Sigmoid colon (tissue), 7 donors: ENCODE measurements around the gene FTCDNL1. TPM values are rescaled to one million over a fixed set of nuclear protein-coding genes. Genes with fewer than 3 reads are reported as not detected.

ENCODE experiments used
- DNase-seq: peaks from one replicate; pipeline ENCODE4 v3.0.0-alpha.2; 2019
- H3K27ac ChIP-seq, 4 donors: fragments of 200-600 bp; sonication (generic); one replicate each; pipeline ENCODE4 v1.5.1; 2016 to 2019; ENCODE audit warnings: mild to moderate bottlenecking in 1 of 4
- H3K27me3 ChIP-seq, 3 donors: fragments of 200-600 bp; sonication (generic); one replicate each; pipeline ENCODE4 v1.5.1; 2019; ENCODE audit warnings: mild to moderate bottlenecking in 1 of 3
- H3K36me3 ChIP-seq, 4 donors: fragments of 200-600 bp; sonication (generic); one replicate each; pipeline ENCODE4 v1.5.1; 2016 to 2019
- H3K4me1 ChIP-seq, 4 donors: fragments of 200-600 bp; sonication (generic); one replicate each; pipeline ENCODE4 v1.5.1; 2017 to 2019
- H3K4me3 ChIP-seq, 4 donors: fragments of 200-600 bp; sonication (generic); one replicate each; pipeline ENCODE4 v1.5.1; 2017 to 2019; ENCODE audit warnings: mild to moderate bottlenecking in 2 of 4, moderate library complexity in 1 of 4
- H3K9me3 ChIP-seq, 4 donors: fragments of 200-600 bp in 3 of 4; sonication (generic) in 3 of 4; one replicate each; pipeline versions ENCODE4 v1.5.1 to v1.6.1; 2013 to 2019
- CTCF ChIP-seq, 4 experiments: fragments of 450-650 bp in 3 of 4; fragments of 200-600 bp in 1 of 4; IDR thresholded peaks; one replicate each; pipeline ENCODE4 v1.5.1; 2016 to 2019; ENCODE audit warnings: antibody characterized with exemption in 4 of 4, mild to moderate bottlenecking in 3 of 4, moderate library complexity in 2 of 4
- EP300 ChIP-seq, 4 donors: sonication (generic); formaldehyde crosslinking; IDR thresholded peaks; one replicate each; pipeline ENCODE4 v1.6.1; 2017; ENCODE audit warnings: antibody characterized with exemption in 4 of 4
- POLR2A ChIP-seq, 2 donors: fragments of 450-650 bp; IDR thresholded peaks; one replicate each; pipeline ENCODE4 v1.6.1; 2016; ENCODE audit warnings: antibody characterized with exemption in 2 of 2, mild to moderate bottlenecking in 2 of 2, moderate library complexity in 2 of 2
- POLR2AphosphoS5 ChIP-seq, 4 donors: sonication (generic); formaldehyde crosslinking; IDR thresholded peaks; one replicate each; pipeline ENCODE4 v1.6.1; 2017; ENCODE audit warnings: antibody characterized with exemption in 4 of 4
- WGBS, 2 donors: extraction: QIAGEN DNeasy Blood & Tissue Kit; methylation state at CpG; one replicate each; pipeline ENCODE4 v1.1.7; 2013; 5-methylcytosine and 5-hydroxymethylcytosine counted together
- intact Hi-C: fragments of 100-400 bp; cut with DNase I; formaldehyde crosslinking; loops from one replicate; pipeline ENCODE4 v1.15.1; 2023
- polyA plus RNA-seq, 3 donors: library from polyadenylated mRNA; stranded (reverse); fragments of 200-250 nt; gene quantifications; one replicate each; pipeline ENCODE4 v1.2.3, GENCODE V29; 2013
- total RNA-seq, 4 donors: library from RNA; depleted of rRNA; stranded (reverse); fragments of >200 nt; gene quantifications; one replicate each; pipeline ENCODE4 v1.1.0, GENCODE V29; 2016
- donor health status: healthy with polysubstance abuse.
- donor health status: Bipolar disorder and iron deficiency.
- donor health status: healthy.

FTCDNL1 gene
- total and polyA plus RNA-seq, 7 donors: 1.1 to 5.0 (median 2.3) TPM; not detected in 1

DNA sequence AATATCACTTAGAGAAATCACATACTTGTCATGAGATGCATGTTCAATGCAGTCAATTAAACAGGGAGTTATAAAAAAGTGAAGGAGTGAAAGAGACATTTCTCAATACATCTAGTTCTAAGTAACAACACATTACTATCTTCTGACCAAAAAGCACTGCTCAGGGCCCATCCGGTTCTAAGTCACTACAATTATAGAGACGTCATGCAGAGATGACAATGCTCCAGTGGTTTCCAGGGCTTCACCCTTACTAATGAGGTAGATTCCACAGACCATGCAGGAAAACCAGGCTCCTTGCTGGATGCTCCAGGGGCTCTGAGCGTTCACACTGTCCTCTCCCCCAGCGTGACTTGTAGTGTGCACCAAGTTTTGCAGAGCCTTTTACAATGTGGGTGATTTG lies 88.0 kb downstream of the FTCDNL1 start:
- intact Hi-C loops: no loop called here
- 90 to 93% methylated on average over 4 of the region's 4 CpGs for WGBS, 2 donors
- no peak overlapping the region for H3K4me3 ChIP-seq

GRCh38 chr2:199760574-199760973 lies 90.4 kb downstream of the FTCDNL1 start:
- TF ChIP-seq POLR2A (IDR thresholded peaks at IDR 0.05): no peak
- TF ChIP-seq CTCF (IDR thresholded peaks at IDR 0.05): no peak
- no peak for TF ChIP-seq POLR2AphosphoS5 (IDR thresholded peaks at IDR 0.05)
- Histone ChIP-seq H3K4me1 (peaks cover 0 to 13% (median 10%) of the 10 kb centered on the region in 4 donors), H3K9me3 (no peaks in the 10 kb centered on the region), H3K27me3 (no peaks in the 10 kb centered on the region), H3K27ac (no peak overlapping the region), H3K4me3 (no peak overlapping the region), H3K36me3 (no peaks in the 10 kb centered on the region)
- intact Hi-C loops: no loop called here
- 94 to 95% methylated on average over 3 of the region's 3 CpGs for WGBS, 2 donors
- DNase-seq: no peak

More for the DNA sequence above, 88.0 kb downstream of the FTCDNL1 start:
- no peak for DNase-seq
- no peaks in the 10 kb centered on the region for H3K36me3 ChIP-seq
- TF ChIP-seq POLR2AphosphoS5 (IDR thresholded peaks at IDR 0.05) (no peak), CTCF (IDR thresholded peaks at IDR 0.05) (no peak), POLR2A (IDR thresholded peaks at IDR 0.05) (no peak), EP300 (IDR thresholded peaks at IDR 0.05) (no peak)
- no peak overlapping the region for H3K27ac ChIP-seq
- no peaks in the 10 kb centered on the region for H3K27me3 ChIP-seq
- no peaks in the 10 kb centered on the region for H3K9me3 ChIP-seq
- peaks cover 0 to under 1% (median 0%) of the 10 kb centered on the region in 4 donors for H3K4me1 ChIP-seq

DNA sequence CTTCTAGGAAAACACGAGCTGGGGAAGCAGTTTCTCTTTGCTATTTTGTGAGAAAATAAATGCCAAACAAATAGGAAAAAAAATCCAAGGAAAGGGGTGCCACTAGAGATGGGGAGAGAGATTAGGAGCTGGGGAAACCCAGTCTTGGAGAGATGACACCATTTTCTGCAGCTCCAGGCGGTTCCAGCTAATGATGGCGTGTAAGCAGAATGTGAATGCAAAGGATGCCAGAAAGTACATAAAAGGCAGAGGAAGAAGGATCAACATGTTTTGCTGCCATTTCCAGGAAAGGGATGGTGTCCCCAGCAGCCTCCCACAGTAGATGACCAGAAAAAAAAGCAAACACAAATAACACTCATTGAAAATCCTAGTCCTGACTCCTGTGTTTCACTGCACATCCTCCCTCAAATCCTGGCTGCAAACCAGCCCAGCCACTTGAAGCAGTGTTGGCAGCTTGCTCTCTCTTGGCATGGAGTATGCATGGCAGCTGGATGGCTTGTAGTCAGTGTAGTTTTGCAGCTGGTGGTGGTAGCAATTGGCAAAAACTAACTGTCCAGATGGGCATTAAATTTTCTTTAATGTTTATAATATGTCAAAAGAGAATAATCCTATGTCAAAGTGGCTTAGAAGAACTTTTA lies 93.6 kb downstream of the FTCDNL1 start:
- Histone ChIP-seq H3K9me3 (no peaks in the 10 kb centered on the region), H3K27me3 (peaks cover 0 to under 1% (median 0%) of the 10 kb centered on the region in 3 donors), H3K4me1 (peaks cover 0 to 13% (median 10%) of the 10 kb centered on the region in 4 donors), H3K4me3 (no peak overlapping the region), H3K36me3 (no peaks in the 10 kb centered on the region), H3K27ac (no peak overlapping the region)
- 71 to 83% methylated on average over 3 of the region's 3 CpGs for WGBS, 2 donors
- intact Hi-C loops: no loop called here
- peak; percentile 80 for DNase-seq
- TF ChIP-seq POLR2AphosphoS5 (IDR thresholded peaks at IDR 0.05) (peak in 1 of 4 donors; percentile 34), POLR2A (IDR thresholded peaks at IDR 0.05) (no peak)

DNA sequence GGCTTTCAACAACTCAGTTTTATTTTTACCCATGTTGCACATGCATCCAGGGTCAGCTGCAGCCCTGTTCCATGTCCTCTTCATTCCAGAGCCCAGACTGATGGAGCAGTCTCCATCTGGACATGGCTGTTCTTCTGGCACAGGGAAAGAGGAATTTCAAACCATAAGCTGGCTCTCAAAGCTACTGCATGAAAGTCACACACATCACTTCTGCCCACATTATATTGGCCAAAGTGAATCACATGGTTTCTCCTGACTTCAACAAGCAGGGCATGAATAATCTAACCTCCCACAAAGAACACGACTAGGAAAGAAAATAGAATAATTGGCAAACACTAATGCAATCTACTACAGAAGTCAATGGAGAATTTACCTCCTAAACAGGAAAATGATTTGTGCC lies 94.2 kb downstream of the FTCDNL1 start:
- Histone ChIP-seq H3K27me3 (peaks cover 0 to 6% (median 0%) of the 10 kb centered on the region in 3 donors), H3K9me3 (peaks cover 0 to 1% (median 0%) of the 10 kb centered on the region in 4 donors), H3K27ac (no peak overlapping the region), H3K36me3 (no peaks in the 10 kb centered on the region), H3K4me3 (no peak overlapping the region), H3K4me1 (peaks cover 0 to 13% (median 10%) of the 10 kb centered on the region in 4 donors)
- WGBS, 2 donors: 69 to 71% methylated on average over 1 of the region's 1 CpG
- DNase-seq: no peak
- intact Hi-C loops: no loop called here
- no peak for TF ChIP-seq POLR2AphosphoS5 (IDR thresholded peaks at IDR 0.05)
- no peak for TF ChIP-seq EP300 (IDR thresholded peaks at IDR 0.05)
- TF ChIP-seq POLR2A (IDR thresholded peaks at IDR 0.05): no peak
- TF ChIP-seq CTCF (IDR thresholded peaks at IDR 0.05): no peak

GRCh38 chr2:199756211-199756610 lies 94.8 kb downstream of the FTCDNL1 start:
- WGBS, 2 donors: 86 to 92% methylated on average over 3 of the region's 3 CpGs
- no peak for DNase-seq
- no peaks in the 10 kb centered on the region for H3K36me3 ChIP-seq

More at GRCh38 chr2:199756211-199756610, 94.8 kb downstream of the FTCDNL1 start:
- peaks cover 0 to 13% (median 10%) of the 10 kb centered on the region in 4 donors for H3K4me1 ChIP-seq
- H3K9me3 ChIP-seq: peaks cover 0 to 1% (median 0%) of the 10 kb centered on the region in 4 donors
- no peak overlapping the region for H3K27ac ChIP-seq
- TF ChIP-seq POLR2A (IDR thresholded peaks at IDR 0.05) (no peak), CTCF (IDR thresholded peaks at IDR 0.05) (no peak), EP300 (IDR thresholded peaks at IDR 0.05) (no peak), POLR2AphosphoS5 (IDR thresholded peaks at IDR 0.05) (no peak)
- H3K4me3 ChIP-seq: no peak overlapping the region
- H3K27me3 ChIP-seq: peaks cover 0 to 7% (median 0%) of the 10 kb centered on the region in 3 donors
- intact Hi-C loops: no loop called here
